Fibroblast of mammary gland (primary cell): ENCODE measurements around the gene AKTIP.

Source experiments
- DNase-seq: peaks from one replicate; pipeline ENCODE4 v3.0.0-alpha.2; 2010; ENCODE audit warnings: low read depth
- H3K4me3 ChIP-seq: 2 replicates; pipeline ENCODE4 v1.5.1; 2011; ENCODE audit warnings: low read depth, mild to moderate bottlenecking, low read length, moderate library complexity; ENCODE audit not compliant: control insufficient read depth
- CTCF ChIP-seq: conservative IDR thresholded peaks from 2 replicates; pipeline ENCODE4 v1.5.1; 2011; ENCODE audit warnings: low read depth, low read length, inconsistent platforms; ENCODE audit not compliant: control insufficient read depth, insufficient read depth

The AKTIP gene

GRCh38 chr16:53449816-53450517 lies 53.0 kb downstream of the AKTIP start:
- no peak overlapping the region for H3K4me3 ChIP-seq
- DNase-seq, result no peak
- TF ChIP-seq CTCF, result no peak

- no peak for DNase-seq
- H3K4me3 ChIP-seq, result no peak overlapping the region
- no peak for TF ChIP-seq CTCF
Measured at GRCh38 chr16:53446090-53446489, 56.9 kb downstream of the AKTIP start.

GRCh38 chr16:53445534-53445933 lies 57.5 kb downstream of the AKTIP start:
- TF ChIP-seq CTCF, result no peak
- H3K4me3 ChIP-seq, result no peak overlapping the region
- no peak for DNase-seq
